ENCODE measurements around the gene FKBP10. TPM values are rescaled to one million over a fixed set of nuclear protein-coding genes. Genes with fewer than 3 reads are reported as not detected.

Gene FKBP10
- polyA plus RNA-seq, 1 of the 3 experiments (the other 2 are of a cell fraction): 360 TPM

DNA sequence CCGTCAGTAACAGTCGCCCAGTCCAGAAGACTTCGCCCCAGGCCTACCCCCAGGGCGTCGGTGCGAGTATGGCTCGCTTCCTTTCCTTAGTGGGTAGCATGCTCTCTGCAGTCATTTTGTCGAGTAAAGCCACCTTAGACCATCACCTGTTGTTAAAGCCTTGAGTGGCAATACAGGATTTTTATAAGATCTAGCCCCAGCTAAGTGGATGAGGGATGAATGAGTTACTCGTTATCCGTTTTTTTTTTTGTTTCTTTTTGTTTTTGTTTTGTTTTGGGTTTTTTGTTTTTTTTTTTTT, 52.7 kb downstream of the FKBP10 start:
- Histone ChIP-seq H3F3A (replicated peaks; ENCODE audit: insufficient read depth) (peaks cover 29% of the 10 kb centered on the region), H3K79me2 (ENCODE audit: insufficient read depth) (peaks cover 45% of the 10 kb centered on the region), H3K27me3 (ENCODE audit: insufficient read depth) (no peaks in the 10 kb centered on the region), H3K9ac (peak overlapping the region; percentile 15; the same call in 1 of the 2 replicates), H3K4me2 (peak overlapping the region; percentile 91; the same call in 1 of the 2 replicates), H2AFZ (ENCODE audit: low read depth) (no peak overlapping the region), H3K4me3 (ENCODE audit: low read depth in 2 of 2, low read length in 1 of 2) (peak overlapping the region; percentile 91 to 95), H4K20me1 (ENCODE audit: insufficient read depth) (peaks cover 33% of the 10 kb centered on the region), H3K9me2 (no peaks in the 10 kb centered on the region), H3K4me1 (ENCODE audit: control insufficient read depth in 1 of 2, insufficient read depth in 2 of 2, low read depth in 1 of 2, low read length in 1 of 2) (peaks cover 5 to 15% of the 10 kb centered on the region in 2 experiments; a peak in 2 of 4 replicates), H3K27ac (ENCODE audit: low read depth in 2 of 2, low read length in 1 of 2) (peak overlapping the region; percentile 36 to 62), H3K36me3 (replicated peaks in 1 of 2; ENCODE audit: control insufficient read depth in 1 of 2, insufficient read depth in 2 of 2, low read length in 1 of 2) (peaks cover 24 to 36% of the 10 kb centered on the region in 2 experiments), H3K9me3 (no peaks in the 10 kb centered on the region)
- CTCF ChIA-PET: interaction anchor here (1.2 to 1.9 kb wide), 3 partner anchors 53 to 128 kb away, joined by 4 to 5 read pairs (median 5); partner anchors contain the start of gene P3H4
- TF ChIP-seq USF1 (IDR thresholded peaks at IDR 0.05; ENCODE audit: borderline replicate concordance, low read depth) (no peak), RFX5 (IDR thresholded peaks at IDR 0.05; ENCODE audit: low read length) (0 out of 2 replicates have a peak, but pooled peaks have one; percentile 1), POLR2AphosphoS5 (IDR thresholded peaks at IDR 0.05; ENCODE audit: low read depth, low read length) (peak; percentile 66; the same call in 1 of the 2 replicates), SIN3A (IDR thresholded peaks at IDR 0.05; ENCODE audit: borderline replicate concordance, low read depth, low read length) (peak; percentile 26; the same call in 1 of the 2 replicates), IRF3 (IDR thresholded peaks at IDR 0.05; ENCODE audit: low read depth, low read length) (no peak)
- TF ChIP-seq, protein P1, sequence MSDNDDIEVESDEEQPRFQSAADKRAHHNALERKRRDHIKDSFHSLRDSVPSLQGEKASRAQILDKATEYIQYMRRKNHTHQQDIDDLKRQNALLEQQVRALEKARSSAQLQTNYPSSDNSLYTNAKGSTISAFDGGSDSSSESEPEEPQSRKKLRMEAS (IDR thresholded peaks at IDR 0.05; ENCODE audit: low read depth): 0 out of 2 replicates have a peak, but pooled peaks have one; percentile 25
- POLR2A ChIA-PET: interaction anchor here (0.5 to 2.8 kb wide), 9 partner anchors 25 to 236 kb away, joined by 3 to 12 read pairs (median 6); partner anchors contain the start of genes FKBP10, NT5C3B, ODAD4 and P3H4
- WGBS (ENCODE audit: low lambda C conversion rate): 3% methylated on average over 7 of the region's 10 CpGs
- no peak for DNase-seq

GRCh38 chr17:41868568-41868967, 55.8 kb downstream of the FKBP10 start:
- POLR2A ChIA-PET: interaction anchor here (0.6 kb wide), 1 partner anchor 26 kb away, joined by 6 read pairs; no protein-coding TSS in a partner anchor
- peaks cover 14% of the 10 kb centered on the region for H3K79me2 ChIP-seq (ENCODE audit: insufficient read depth)
- peaks cover 2 to 7% of the 10 kb centered on the region in 2 experiments; a peak in 2 of 4 replicates for H3K4me1 ChIP-seq (ENCODE audit: control insufficient read depth in 1 of 2, insufficient read depth in 2 of 2, low read depth in 1 of 2, low read length in 1 of 2)
- H2AFZ ChIP-seq (ENCODE audit: low read depth): no peak overlapping the region
- H3K27me3 ChIP-seq (ENCODE audit: insufficient read depth): no peaks in the 10 kb centered on the region
- no peaks in the 10 kb centered on the region for H3K9me3 ChIP-seq
- no peak for TF ChIP-seq TAF1 (IDR thresholded peaks at IDR 0.05; ENCODE audit: borderline replicate concordance, low read depth, low read length)
- TF ChIP-seq RAD21 (IDR thresholded peaks at IDR 0.05; ENCODE audit: low read length): no peak
- TF ChIP-seq SMC3 (IDR thresholded peaks at IDR 0.05; ENCODE audit: low read depth, low read length): no peak
- TF ChIP-seq TEAD4 (IDR thresholded peaks at IDR 0.05; ENCODE audit: borderline replicate concordance, insufficient read depth): no peak
- no peak for TF ChIP-seq SIN3A (IDR thresholded peaks at IDR 0.05; ENCODE audit: borderline replicate concordance, low read depth, low read length)
- TF ChIP-seq JUND (IDR thresholded peaks at IDR 0.05): no peak
- no peak for TF ChIP-seq GATA2 (CRISPR knock-in tag; IDR thresholded peaks at IDR 0.05)
- H3K9me2 ChIP-seq: no peaks in the 10 kb centered on the region
- peaks cover 40% of the 10 kb centered on the region for H3F3A ChIP-seq (replicated peaks; ENCODE audit: insufficient read depth)
- DNase-seq: no peak
- H3K36me3 ChIP-seq (replicated peaks in 1 of 2; ENCODE audit: control insufficient read depth in 1 of 2, insufficient read depth in 2 of 2, low read length in 1 of 2): peaks cover 44 to 51% of the 10 kb centered on the region in 2 experiments
- no peak overlapping the region for H3K4me3 ChIP-seq (ENCODE audit: low read depth in 2 of 2, low read length in 1 of 2)
- H4K20me1 ChIP-seq (ENCODE audit: insufficient read depth): 0 out of 2 replicates have a peak, but pooled peaks cover 8% of the 10 kb centered on the region
- no peak overlapping the region for H3K4me2 ChIP-seq
- CTCF ChIA-PET: interaction anchor here (0.6 to 1.4 kb wide), 2 partner anchors 131 to 444 kb away, joined by 4 read pairs; no protein-coding TSS in a partner anchor
- WGBS (ENCODE audit: low lambda C conversion rate): 54% methylated on average over 3 of the region's 3 CpGs
- H3K9ac ChIP-seq: no peak overlapping the region
- no peak overlapping the region for H3K27ac ChIP-seq (ENCODE audit: low read depth in 2 of 2, low read length in 1 of 2)
